IPS-NIHi7 (cell line): ENCODE results near the gene IFT88.
A peak's percentile ranks its signal among the peaks of the same experiment; 100 is the strongest.

ENCODE experiments used
- DNase-seq: peaks from one replicate; pipeline ENCODE4 v3.0.0; 2012; ENCODE audit warnings: mixed read lengths; ENCODE audit errors: extremely low spot score

Gene IFT88

GRCh38 chr13:20686863-20687579, 120.1 kb downstream of the IFT88 start:
- DNase-seq, result no peak

- DNase-seq, result no peak
Observed at GRCh38 chr13:20689291-20689690, 122.3 kb downstream of the IFT88 start.

DNA sequence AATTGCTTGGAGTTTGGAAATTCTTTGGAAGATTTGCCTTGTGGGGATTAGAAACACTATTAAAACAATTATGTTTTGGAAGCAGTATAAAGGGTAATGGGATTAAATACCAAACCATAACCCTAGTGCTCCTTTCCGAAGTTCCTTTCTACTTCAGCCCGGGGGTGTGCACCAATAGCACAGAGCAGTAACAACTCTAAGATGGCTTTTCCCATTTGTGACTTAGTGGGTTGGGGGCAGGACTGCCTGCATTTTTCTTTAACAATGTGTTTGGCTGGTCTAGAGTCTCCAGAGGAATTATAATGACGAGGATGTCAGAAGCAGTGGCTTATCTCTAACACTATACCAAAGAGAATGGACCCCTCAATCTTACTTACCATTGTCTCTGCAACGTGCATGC, 124.7 kb downstream of the IFT88 start:
- DNase-seq, result no peak

DNA sequence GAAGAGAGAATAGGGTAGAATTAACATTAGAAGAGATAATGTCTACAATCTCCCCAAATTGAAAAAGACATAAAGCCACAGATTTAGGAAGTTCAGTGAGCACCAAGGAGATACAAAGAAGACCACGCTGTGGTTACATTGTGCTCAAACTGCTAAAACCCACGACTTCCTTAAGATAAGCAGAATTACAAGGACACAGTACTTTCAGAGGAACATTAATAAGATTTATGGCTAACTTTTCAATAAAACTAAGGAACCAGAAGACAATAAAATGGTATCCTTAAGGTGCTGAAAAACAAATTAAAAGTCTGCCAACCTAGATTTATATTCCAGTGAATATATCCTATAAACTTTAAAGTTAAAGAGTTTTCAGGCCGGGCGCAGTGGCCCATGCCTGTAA, 129.1 kb downstream of the IFT88 start:
- DNase-seq, result no peak

DNA sequence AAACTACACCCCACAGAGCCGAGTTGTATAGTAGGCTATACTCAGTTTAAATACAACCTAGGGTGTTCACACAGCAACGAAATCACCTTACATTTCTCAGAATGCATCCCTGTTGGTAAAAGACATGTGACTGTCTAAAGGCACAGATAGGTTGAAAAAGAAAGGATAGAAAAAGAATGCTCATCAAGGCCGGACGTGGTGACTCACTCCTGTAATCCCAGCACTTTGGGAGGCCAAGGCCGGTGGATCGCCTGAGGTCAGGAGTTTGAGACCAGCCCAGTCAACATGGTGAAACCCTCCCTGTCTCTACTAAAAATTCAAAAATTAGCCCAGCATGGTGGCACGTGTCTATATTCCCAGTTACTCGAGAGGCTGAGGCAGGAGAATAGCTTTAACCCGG, 132.8 kb downstream of the IFT88 start:
- DNase-seq, result no peak

- DNase-seq, result no peak
Observed at GRCh38 chr13:20700288-20700687, 133.3 kb downstream of the IFT88 start.

DNA sequence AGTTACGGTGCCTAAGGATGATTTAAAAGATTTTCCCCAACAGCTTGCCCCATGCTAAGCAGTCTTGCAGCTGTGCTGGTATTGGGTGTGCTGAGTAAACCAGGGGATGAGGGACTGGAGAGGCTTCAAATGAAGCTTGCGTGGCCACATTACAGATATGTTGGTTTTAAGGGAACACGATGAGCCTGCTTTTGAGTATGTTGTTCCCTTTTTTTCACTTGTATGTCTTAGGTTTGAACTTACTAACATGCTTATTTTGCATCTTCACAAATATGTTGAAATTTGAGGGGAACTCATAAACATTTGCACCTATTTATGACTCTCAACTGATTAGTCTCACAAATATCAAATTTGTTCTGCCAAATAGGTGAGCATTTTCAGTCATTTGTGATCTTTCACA, 134.5 kb downstream of the IFT88 start:
- DNase-seq, result no peak

DNA sequence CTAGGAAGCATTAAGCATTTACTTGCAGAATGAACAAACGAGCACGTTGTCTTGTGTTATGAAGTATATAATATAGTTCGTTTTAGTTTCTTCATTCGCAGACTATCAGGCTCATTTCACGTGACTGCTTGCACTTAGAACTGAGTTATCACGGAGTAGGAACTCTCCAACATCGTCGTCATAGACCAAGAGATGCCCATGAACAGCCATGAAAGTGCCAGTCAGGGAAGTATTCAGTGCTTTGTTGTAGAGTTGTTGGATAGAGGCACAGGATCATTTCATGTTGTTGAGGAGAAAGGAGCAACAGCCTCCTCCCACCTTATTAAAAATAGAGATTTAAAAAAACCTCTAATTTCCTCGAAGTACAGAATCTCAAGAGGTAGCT, 135.6 kb downstream of the IFT88 start:
- DNase-seq, result no peak

GRCh38 chr13:20702915-20703779, 136.2 kb downstream of the IFT88 start, which contains the start of gene IL17D:
IL17D (plus strand) TSS chr13:20703699; CDS start chr13:20704002, 303 bp downstream.
- peak; percentile 43 for DNase-seq

- peak; percentile 89 for DNase-seq
Observed at GRCh38 chr13:20703780-20704458, 137.0 kb downstream of the IFT88 start.

- DNase-seq, result no peak
Observed at GRCh38 chr13:20704459-20705069, 137.6 kb downstream of the IFT88 start.

DNA sequence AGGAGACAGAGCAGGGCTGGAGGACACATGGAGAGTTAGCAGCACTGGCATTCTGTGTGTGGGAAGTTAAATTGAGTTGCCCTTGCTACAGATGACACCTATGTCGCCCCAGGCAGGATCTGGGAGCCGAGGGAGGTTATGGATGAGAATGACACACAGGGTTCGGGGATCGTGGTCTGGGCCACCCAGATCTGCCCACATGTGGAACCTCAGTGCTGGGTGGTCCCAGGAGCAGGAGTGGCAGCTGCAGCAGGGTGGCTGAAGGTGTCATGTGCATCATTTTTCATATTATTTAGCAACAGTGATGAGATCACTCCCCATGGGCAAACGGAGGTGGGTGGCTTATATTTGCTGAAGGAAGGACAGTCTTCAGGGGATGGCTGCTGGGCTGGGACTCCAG, 139.7 kb downstream of the IFT88 start:
- DNase-seq, result no peak

- DNase-seq, result no peak
Observed at GRCh38 chr13:20708216-20708615, 141.3 kb downstream of the IFT88 start.

DNA sequence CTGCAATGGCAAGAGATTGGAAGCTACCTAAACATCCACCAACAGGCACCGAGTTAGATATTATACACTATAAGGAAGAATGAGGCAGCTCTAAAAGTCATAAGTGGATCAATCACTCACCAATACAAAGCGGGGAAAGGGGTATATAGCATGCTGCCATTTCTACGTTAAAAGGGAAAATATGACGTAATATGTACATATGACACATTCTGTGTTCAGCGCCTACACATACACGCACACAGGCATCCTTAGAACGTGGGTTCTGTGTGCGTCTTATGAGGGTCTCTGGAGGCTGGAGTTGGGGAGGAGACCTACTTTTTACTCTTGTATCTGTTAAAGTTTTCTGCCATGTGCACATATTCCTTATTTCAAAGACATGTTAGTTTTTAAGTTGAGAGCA, 142.4 kb downstream of the IFT88 start:
- no peak for DNase-seq

DNA sequence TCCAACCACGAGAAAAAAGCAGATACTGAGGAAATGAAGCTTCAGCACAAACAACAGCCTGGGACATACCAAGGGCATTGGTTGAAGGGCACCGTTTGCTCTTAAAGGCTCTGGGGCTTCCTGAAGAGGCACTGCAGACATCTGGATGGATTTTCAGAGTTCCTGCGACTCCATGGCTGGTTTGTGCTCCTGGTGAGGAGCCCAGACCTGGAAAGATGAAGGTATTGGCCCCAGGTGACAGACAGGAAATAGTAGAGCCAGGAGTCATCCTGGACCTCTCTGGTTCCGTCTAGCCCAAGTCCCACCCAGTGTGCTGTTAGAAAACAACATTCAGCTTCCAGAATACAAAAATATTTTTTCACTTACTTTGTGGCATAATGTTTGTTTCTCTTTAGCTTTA, 142.8 kb downstream of the IFT88 start:
- no peak for DNase-seq

- DNase-seq, result no peak
Observed at GRCh38 chr13:20711301-20712044, 144.5 kb downstream of the IFT88 start.

GRCh38 chr13:20713014-20713376, 146.0 kb downstream of the IFT88 start:
- DNase-seq, result no peak

DNA sequence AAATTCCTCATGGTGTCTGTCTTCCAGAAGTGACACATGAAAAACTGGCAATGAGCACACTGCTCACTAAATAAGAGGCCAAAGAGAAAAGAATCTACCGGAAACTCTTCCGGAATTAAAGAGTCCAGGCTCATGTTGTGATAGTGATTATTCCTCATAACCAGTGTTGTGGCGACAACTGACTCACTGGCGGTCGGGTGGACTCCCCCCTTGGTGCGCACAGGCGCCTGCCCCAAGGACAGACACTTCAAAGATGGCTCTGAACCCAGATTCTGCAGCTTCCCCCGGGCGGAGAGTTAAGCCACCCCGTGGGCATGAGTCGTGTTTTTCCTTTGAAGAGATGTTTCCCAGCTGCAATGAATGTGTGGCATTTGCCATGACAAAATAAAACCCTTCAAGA, 146.8 kb downstream of the IFT88 start:
- no peak for DNase-seq

GRCh38 chr13:20714161-20714560, 147.2 kb downstream of the IFT88 start:
- DNase-seq, result no peak

- no peak for DNase-seq
Observed at GRCh38 chr13:20714563-20715329, 147.8 kb downstream of the IFT88 start.

- DNase-seq, result no peak
Observed at GRCh38 chr13:20715330-20715712, 148.4 kb downstream of the IFT88 start.
